Erythroblast (primary cell): Measurements from ENCODE around the gene CDH13.

Source experiments
- GATA1 ChIP-seq: IDR thresholded peaks from 2 replicates; pipeline ENCODE4 v1.6.1; 2011; ENCODE audit warnings: low read depth, mild to moderate bottlenecking, control low read depth, low read length, moderate library complexity
- POLR2A ChIP-seq: IDR thresholded peaks from 2 replicates; pipeline ENCODE4 v1.6.1; 2011; ENCODE audit warnings: mild to moderate bottlenecking, low read length

GRCh38 chr16:83730812-83731211 is 1104.0 kb downstream of the CDH13 start:
- TF ChIP-seq POLR2A (no peak), GATA1 (no peak)
